OCI-LY7 (cell line): ENCODE measurements around the gene TMEM126A. TPM values are rescaled to one million over a fixed set of nuclear protein-coding genes. Genes with fewer than 3 reads are reported as not detected.
"Not testable (repeated sequence)": the region's sequence is repeated elsewhere in the genome, so short reads cannot be mapped to it uniquely, and the experiment has no call there.

Source experiments
- BruUV-seq: library from RNA; stranded (reverse); fragments of 400-500 nt; replicated peaks from 2 replicates; lab custom pipeline; 2021; lab: Mats Ljungman, UMichigan
- CTCF ChIA-PET: fragments of 300-600 bp; sonication (Branson Sonifier 250); formaldehyde crosslinking; loops from one replicate; lab custom pipeline; 2022; ENCODE audit warnings: antibody characterized with exemption; ENCODE audit not compliant: unreplicated experiment; lab: Charles Lee
- POLR2A ChIA-PET: fragments of 300-600 bp; sonication (Branson Sonifier 250); formaldehyde crosslinking; loops from one replicate; lab custom pipeline; 2022; ENCODE audit warnings: antibody characterized with exemption; lab: Charles Lee
- DNase-seq: peaks from one replicate; pipeline ENCODE4 v3.0.0-alpha.2; 2015; ENCODE audit warnings: low spot score
- H2AFZ ChIP-seq: fragments of 200-600 bp; sonication (generic), shearing (Covaris generic); 2 replicates; pipeline ENCODE4 v1.6.1; 2014; ENCODE audit warnings: mild to moderate bottlenecking, antibody characterized with exemption, low read length, moderate library complexity
- H3K27ac ChIP-seq: fragments of 200-600 bp; sonication (generic); 2 replicates; pipeline ENCODE4 v1.5.1; 2014; ENCODE audit warnings: mixed run types, low read depth, mild to moderate bottlenecking, moderate library complexity, low read length, inconsistent platforms; ENCODE audit not compliant: poor library complexity, severe bottlenecking
- H3K36me3 ChIP-seq: fragments of 200-600 bp; sonication (generic); 2 replicates; pipeline ENCODE4 v1.6.1; 2014; ENCODE audit warnings: mild to moderate bottlenecking, antibody characterized with exemption, low read length, moderate library complexity, mixed read lengths; ENCODE audit not compliant: insufficient read depth
- H3K4me1 ChIP-seq: fragments of 200-600 bp; sonication (generic); 2 replicates; pipeline ENCODE4 v1.5.1; 2014; ENCODE audit warnings: mild to moderate bottlenecking, low read length; ENCODE audit not compliant: insufficient read depth, poor library complexity, severe bottlenecking
- H3K4me2 ChIP-seq: fragments of 200-600 bp; sonication (generic); 2 replicates; pipeline ENCODE4 v1.6.1; 2014; ENCODE audit warnings: mild to moderate bottlenecking, low read length
- H3K4me3 ChIP-seq: fragments of 200-600 bp; sonication (generic); 2 replicates; pipeline ENCODE4 v1.5.1; 2014; ENCODE audit warnings: mild to moderate bottlenecking, low read depth, low read length; ENCODE audit not compliant: poor library complexity, severe bottlenecking
- H3K79me2 ChIP-seq: fragments of 200-600 bp; sonication (generic); 2 replicates; pipeline ENCODE4 v1.6.1; 2016; ENCODE audit warnings: low read depth, mild to moderate bottlenecking, low read length, moderate library complexity, mixed read lengths; ENCODE audit not compliant: insufficient read depth
- H3K9me2 ChIP-seq: fragments of 200-600 bp; sonication (generic); 2 replicates; pipeline ENCODE4 v1.6.1; 2016; ENCODE audit warnings: mild to moderate bottlenecking, low read length, mixed read lengths; ENCODE audit not compliant: insufficient read depth
- H3K9me3 ChIP-seq: fragments of 200-600 bp; sonication (generic); 2 replicates; pipeline ENCODE4 v1.6.1; 2014; ENCODE audit warnings: mild to moderate bottlenecking, mixed run types, low read length, mixed read lengths
- H4K20me1 ChIP-seq: fragments of 200-600 bp; sonication (generic); 2 replicates; pipeline ENCODE4 v1.6.1; 2014; ENCODE audit warnings: mild to moderate bottlenecking, antibody characterized with exemption, low read length, moderate library complexity, mixed read lengths; ENCODE audit not compliant: insufficient read depth
- CTCF ChIP-seq: fragments of 200-600 bp; sonication (generic); conservative IDR thresholded peaks from 2 replicates; pipeline ENCODE4 v1.5.1; 2014; ENCODE audit warnings: mild to moderate bottlenecking, antibody characterized with exemption, low read length, moderate library complexity, mixed read lengths
- EZH2phosphoT487 ChIP-seq: fragments of 200-600 bp; sonication (generic); IDR thresholded peaks from 2 replicates; pipeline ENCODE4 v1.6.1; 2018; ENCODE audit warnings: low read depth, borderline replicate concordance, mild to moderate bottlenecking, mixed run types, antibody characterized with exemption, low read length, moderate library complexity, mixed read lengths
- intact Hi-C: fragments of 100-400 bp; cut with micrococcal nuclease; formaldehyde crosslinking; loops from one replicate; pipeline ENCODE4 v1.10.0; 2022; ENCODE audit not compliant: unreplicated experiment
- total RNA-seq, 2 experiments: library from RNA; depleted of rRNA in 1 of 2; stranded (reverse); fragments of >200 nt in 1 of 2; shearing (Covaris generic) in 1 of 2; gene quantifications; 2 replicates each; pipeline ENCODE4 v1.2.3, GENCODE V29; 2014 to 2022

Gene TMEM126A
- total RNA-seq, 2 experiments from 2014 or later = 16.8 to 25.6 TPM

GRCh38 chr11:85602526-85603213 lies 45.1 kb upstream of the TMEM126A start:
- Histone ChIP-seq H3K36me3 (no peaks in the 10 kb centered on the region), H3K79me2 (no peaks in the 10 kb centered on the region), H3K4me3 (no peak overlapping the region), H2AFZ (no peak overlapping the region), H3K9me3 (no peaks in the 10 kb centered on the region), H3K4me2 (no peak overlapping the region), H4K20me1 (no peaks in the 10 kb centered on the region), H3K9me2 (no peaks in the 10 kb centered on the region), H3K4me1 (no peaks in the 10 kb centered on the region), H3K27ac (no peak overlapping the region)
- DNase-seq = no peak
- CTCF ChIA-PET = no interaction called here
- intact Hi-C loops = no loop called here
- no TSS peak for BruUV-seq
- TF ChIP-seq CTCF (no peak), EZH2phosphoT487 (no peak)
- POLR2A ChIA-PET = interaction anchor here (0.7 to 0.9 kb wide), 3 partner anchors 15 to 970 kb away, joined by 3 to 4 read pairs (median 3); no protein-coding TSS in a partner anchor

GRCh38 chr11:85603220-85603619 lies 44.5 kb upstream of the TMEM126A start:
- Histone ChIP-seq H4K20me1 (no peaks in the 10 kb centered on the region), H3K4me1 (no peaks in the 10 kb centered on the region), H3K9me2 (no peaks in the 10 kb centered on the region), H3K4me3 (no peak overlapping the region), H3K4me2 (no peak overlapping the region), H3K9me3 (no peaks in the 10 kb centered on the region), H3K36me3 (no peaks in the 10 kb centered on the region), H3K79me2 (no peaks in the 10 kb centered on the region), H2AFZ (no peak overlapping the region), H3K27ac (no peak overlapping the region)
- CTCF ChIA-PET = no interaction called here
- intact Hi-C loops = no loop called here
- TF ChIP-seq EZH2phosphoT487 (no peak), CTCF (no peak)
- no peak for DNase-seq
- BruUV-seq = no TSS peak
- POLR2A ChIA-PET = interaction anchor here (0.7 kb wide), 1 partner anchor 970 kb away, joined by 3 read pairs; no protein-coding TSS in a partner anchor

- BruUV-seq, H3K27ac ChIP-seq: not testable (repeated sequence)
Observed at GRCh38 chr11:85606237-85606636, 41.5 kb upstream of the TMEM126A start.

GRCh38 chr11:85608621-85609020 lies 39.1 kb upstream of the TMEM126A start:
- H3K4me2 ChIP-seq, BruUV-seq, H3K27ac ChIP-seq, H3K4me3 ChIP-seq, intact Hi-C loops, H3K79me2 ChIP-seq, H3K9me2 ChIP-seq, H2AFZ ChIP-seq, H3K9me3 ChIP-seq, CTCF ChIA-PET, H4K20me1 ChIP-seq, H3K4me1 ChIP-seq, DNase-seq, H3K36me3 ChIP-seq: not testable (repeated sequence)
- POLR2A ChIA-PET = interaction anchor here (0.6 kb wide), 1 partner anchor 17 kb away, joined by 3 read pairs; no protein-coding TSS in a partner anchor

More at GRCh38 chr11:85606237-85606636, 41.5 kb upstream of the TMEM126A start:
- intact Hi-C loops, DNase-seq, H3K4me1 ChIP-seq, H3K4me2 ChIP-seq, H3K4me3 ChIP-seq, H4K20me1 ChIP-seq, H3K79me2 ChIP-seq, H2AFZ ChIP-seq, POLR2A ChIA-PET, CTCF ChIA-PET, H3K9me2 ChIP-seq, H3K9me3 ChIP-seq, H3K36me3 ChIP-seq: not testable (repeated sequence)

GRCh38 chr11:85609286-85609685 lies 38.5 kb upstream of the TMEM126A start:
- POLR2A ChIA-PET, intact Hi-C loops, H3K9me2 ChIP-seq, H4K20me1 ChIP-seq, DNase-seq, H2AFZ ChIP-seq, H3K4me1 ChIP-seq, H3K4me3 ChIP-seq, BruUV-seq, H3K4me2 ChIP-seq, H3K9me3 ChIP-seq, CTCF ChIA-PET, H3K36me3 ChIP-seq, H3K27ac ChIP-seq, H3K79me2 ChIP-seq: not testable (repeated sequence)
